SHP77 (cell line): ENCODE results near the gene ZNF575.
A peak's percentile ranks its signal among the peaks of the same experiment; 100 is the strongest.
"Not testable (repeated sequence)": the region's sequence is repeated elsewhere in the genome, so short reads cannot be mapped to it uniquely, and the experiment has no call there.

ENCODE experiments used
- DNase-seq, 2 experiments: peaks; one replicate each; lab custom pipeline; 2025; lab: John Stamatoyannopoulos, UW

Gene ZNF575

GRCh38 chr19:43510713-43511112 lies 22.3 kb upstream of the ZNF575 start:
- DNase-seq = no peak

GRCh38 chr19:43511324-43511723 lies 21.7 kb upstream of the ZNF575 start:
- DNase-seq = no peak

- not testable (repeated sequence) for DNase-seq
Observed at GRCh38 chr19:43512399-43512798, 20.6 kb upstream of the ZNF575 start.

- no peak for DNase-seq
Observed at GRCh38 chr19:43518051-43518450, 14.9 kb upstream of the ZNF575 start.

GRCh38 chr19:43519436-43520088 lies 13.4 kb upstream of the ZNF575 start:
- DNase-seq = peak; percentile 63 to 74

- DNase-seq = no peak
Observed at GRCh38 chr19:43522929-43523328, 10.1 kb upstream of the ZNF575 start.

- not testable (repeated sequence) for DNase-seq
Observed at GRCh38 chr19:43523696-43524095, 9.3 kb upstream of the ZNF575 start.

- DNase-seq = peak; percentile 16 to 51
Observed at GRCh38 chr19:43524922-43525835, 7.8 kb upstream of the ZNF575 start.

GRCh38 chr19:43525836-43526771 lies 6.9 kb upstream of the ZNF575 start:
- peak in 1 of 2 experiments; percentile 4 for DNase-seq

GRCh38 chr19:43526884-43527859 lies 5.8 kb upstream of the ZNF575 start, which contains the start of gene ETHE1:
Gene ETHE1 (minus strand): TSS chr19:43527201. CDS start chr19:43527177, 24 bp downstream.
- peak; percentile 39 to 70 for DNase-seq

GRCh38 chr19:43527860-43528622 lies 4.9 kb upstream of the ZNF575 start:
- peak; percentile 34 to 53 for DNase-seq

GRCh38 chr19:43532571-43532961 lies 422 bp upstream of the ZNF575 start:
- DNase-seq = peak; percentile 71 to 78

GRCh38 chr19:43533546-43534304 lies 737 bp downstream of the ZNF575 start:
- DNase-seq = peak; percentile 95 to 96

GRCh38 chr19:43534305-43534815 lies 1.4 kb downstream of the ZNF575 start:
- DNase-seq = no peak

GRCh38 chr19:43534816-43535761 lies 2.1 kb downstream of the ZNF575 start:
- peak; percentile 24 to 51 for DNase-seq

- DNase-seq = no peak
Observed at GRCh38 chr19:43538922-43539321, 5.9 kb downstream of the ZNF575 start.

GRCh38 chr19:43540381-43540780 lies 7.4 kb downstream of the ZNF575 start:
- no peak for DNase-seq
